Kidney (tissue), 14 donors: Measurements from ENCODE around the gene PIR. TPM values are rescaled to one million over a fixed set of nuclear protein-coding genes. Genes with fewer than 3 reads are reported as not detected.

Experiments
- DNase-seq, 5 donors: peaks; one replicate each; pipeline ENCODE4 v3.0.0-alpha.2; 2013 to 2020
- FAIRE-seq: peaks from 2 replicates; lab custom pipeline; 2012; peaks lifted over from hg19 to GRCh38; lab: Jason Lieb, UNC
- H3K27ac ChIP-seq, 2 donors: one replicate each; pipeline ENCODE4 v1.7.0; 2013; ENCODE audit warnings: low read depth in 2 of 2, low read length in 2 of 2, inconsistent platforms in 1 of 2
- H3K27me3 ChIP-seq: one replicate; pipeline ENCODE4 v1.7.1; 2013; ENCODE audit warnings: low read length, inconsistent platforms; ENCODE audit not compliant: control insufficient read depth, insufficient read depth
- H3K36me3 ChIP-seq, 3 donors: one replicate each; pipeline versions ENCODE4 v1.7.0 to v1.7.1; 2013; ENCODE audit warnings: low read length in 3 of 3, control low read depth in 1 of 3, inconsistent platforms in 1 of 3; ENCODE audit not compliant: insufficient read depth in 3 of 3, control insufficient read depth in 2 of 3
- H3K4me1 ChIP-seq, 3 donors: one replicate each; pipeline versions ENCODE4 v1.7.0 to v1.7.1; 2013; ENCODE audit warnings: low read length in 3 of 3, inconsistent platforms in 1 of 3, low read depth in 1 of 3; ENCODE audit not compliant: control insufficient read depth in 2 of 3, insufficient read depth in 2 of 3
- H3K4me3 ChIP-seq, 3 donors: one replicate each; pipeline versions ENCODE4 v1.7.0 to v1.8.1; 2013; ENCODE audit warnings: low read length in 3 of 3, control low read depth in 1 of 3, inconsistent platforms in 1 of 3
- H3K9ac ChIP-seq, 3 donors: one replicate each; pipeline versions ENCODE4 v1.7.0 to v1.7.1; 2013; ENCODE audit warnings: low read length in 3 of 3, control low read depth in 1 of 3, inconsistent platforms in 1 of 3
- H3K9me3 ChIP-seq, 3 donors: one replicate each; pipeline versions ENCODE4 v1.7.0 to v1.7.1; 2013; ENCODE audit warnings: low read length in 3 of 3, control low read depth in 1 of 3, inconsistent platforms in 1 of 3; ENCODE audit not compliant: control insufficient read depth in 2 of 3, insufficient read depth in 1 of 3
- intact Hi-C: fragments of 100-400 bp; cut with DNase I; formaldehyde crosslinking; loops from one replicate; pipeline ENCODE4 v1.11.1; 2022
- polyA plus RNA-seq: library from polyadenylated mRNA; stranded (reverse); fragments of 350-450 nt; fragmentation: Illumina TruSeq; extraction: RNeasy Lipid Tissue Mini Kit (QIAGEN cat#74804); gene quantifications from one replicate; pipeline ENCODE4 v1.2.3, GENCODE V29; 2014; ENCODE audit warnings: low read depth, low replicate concordance; ENCODE audit not compliant: insufficient read depth
- total RNA-seq: library from RNA; stranded (reverse); fragmentation: NEBNext Ultra II Directional; extraction: Animal tissue kit (Norgen Biotek cat#: 25700); gene quantifications from one replicate; pipeline ENCODE4 v1.2.1, GENCODE V29; 2021
- TF ChIP-seq, protein P1 (sequence below): IDR thresholded peaks from 3 replicates; pipeline ENCODE4 v1.5.1; 2012; ENCODE audit warnings: mild to moderate bottlenecking, moderate library complexity, borderline replicate concordance; ENCODE audit not compliant: insufficient read depth; ENCODE audit errors: extremely low read depth
- donor health status: control.
- donor health status: control.
- donor health status: control.
- donor health status: control.
- donor health status: control.
- donor health status: DM: yes; HTN: yes; CAD: no.
- donor health status: Normal renal cell carcinoma (clear cell type).

PIR gene
- total and polyA plus RNA-seq, 2 donors from 2014 or later, result 7.0 to 36.5 TPM

DNA sequence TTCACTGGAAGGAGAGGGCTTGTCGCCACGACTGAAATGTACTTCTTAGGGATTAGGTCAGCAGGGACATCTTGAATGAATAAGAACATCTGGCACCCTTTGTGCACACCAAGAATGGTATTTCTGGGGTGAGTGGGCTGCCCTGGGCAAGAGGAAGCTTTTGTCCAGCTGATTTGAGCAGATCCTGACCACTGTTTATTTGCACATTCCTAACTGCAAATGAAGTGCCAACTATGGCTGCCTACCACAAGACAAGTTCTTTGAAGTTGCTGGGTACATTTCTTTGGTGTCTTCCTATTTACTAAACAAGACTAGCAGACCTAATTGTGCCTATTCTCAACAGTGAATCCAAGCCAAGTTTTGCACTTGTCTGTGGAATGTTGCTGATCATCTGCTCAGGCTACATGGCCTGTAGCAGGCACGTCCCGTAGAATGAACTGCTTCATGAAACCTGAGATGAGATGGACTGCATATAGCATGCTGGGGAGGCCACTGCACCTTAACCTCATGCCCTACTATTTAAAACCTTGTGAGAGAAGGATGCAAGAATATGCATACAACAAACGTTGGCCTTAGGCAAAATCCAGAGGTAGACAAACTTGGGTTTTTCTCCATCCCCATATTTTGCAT lies 45.0 kb downstream of the PIR start:
- Histone ChIP-seq H3K9ac (no peak overlapping the region), H3K4me3 (no peak overlapping the region), H3K9me3 (no peaks in the 10 kb centered on the region), H3K36me3 (no peaks in the 10 kb centered on the region), H3K4me1 (no peaks in the 10 kb centered on the region), H3K27ac (no peak overlapping the region), H3K27me3 (peaks cover 4% of the 10 kb centered on the region)
- TF ChIP-seq, protein P1, sequence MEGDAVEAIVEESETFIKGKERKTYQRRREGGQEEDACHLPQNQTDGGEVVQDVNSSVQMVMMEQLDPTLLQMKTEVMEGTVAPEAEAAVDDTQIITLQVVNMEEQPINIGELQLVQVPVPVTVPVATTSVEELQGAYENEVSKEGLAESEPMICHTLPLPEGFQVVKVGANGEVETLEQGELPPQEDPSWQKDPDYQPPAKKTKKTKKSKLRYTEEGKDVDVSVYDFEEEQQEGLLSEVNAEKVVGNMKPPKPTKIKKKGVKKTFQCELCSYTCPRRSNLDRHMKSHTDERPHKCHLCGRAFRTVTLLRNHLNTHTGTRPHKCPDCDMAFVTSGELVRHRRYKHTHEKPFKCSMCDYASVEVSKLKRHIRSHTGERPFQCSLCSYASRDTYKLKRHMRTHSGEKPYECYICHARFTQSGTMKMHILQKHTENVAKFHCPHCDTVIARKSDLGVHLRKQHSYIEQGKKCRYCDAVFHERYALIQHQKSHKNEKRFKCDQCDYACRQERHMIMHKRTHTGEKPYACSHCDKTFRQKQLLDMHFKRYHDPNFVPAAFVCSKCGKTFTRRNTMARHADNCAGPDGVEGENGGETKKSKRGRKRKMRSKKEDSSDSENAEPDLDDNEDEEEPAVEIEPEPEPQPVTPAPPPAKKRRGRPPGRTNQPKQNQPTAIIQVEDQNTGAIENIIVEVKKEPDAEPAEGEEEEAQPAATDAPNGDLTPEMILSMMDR, result no peak
- DNase-seq, result peak in 2 of 5 donors; percentile 7 to 15
- FAIRE-seq, result no peak
- intact Hi-C loops, result no loop called here

DNA sequence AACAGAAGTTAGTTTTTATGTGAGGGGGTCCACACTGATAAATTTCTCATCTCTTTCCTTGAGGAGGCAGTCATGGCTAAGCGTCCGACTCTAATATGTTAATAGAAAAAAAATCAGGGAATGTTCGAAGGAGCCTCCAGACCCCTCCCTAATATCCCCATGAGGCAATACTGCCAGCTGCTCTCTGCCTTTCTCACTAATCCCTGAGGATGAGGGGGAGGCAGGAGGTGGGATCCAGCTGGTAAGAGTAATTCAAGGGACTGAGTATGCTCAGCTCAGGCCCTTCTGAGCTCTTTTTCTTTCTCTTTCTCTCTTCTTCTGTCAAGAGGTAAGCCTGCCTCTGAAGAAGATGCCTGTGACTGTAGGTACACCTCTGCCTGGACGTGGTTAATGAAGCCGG lies 51.7 kb downstream of the PIR start:
- no peak for FAIRE-seq
- H3K9ac ChIP-seq, result no peak overlapping the region

DNA sequence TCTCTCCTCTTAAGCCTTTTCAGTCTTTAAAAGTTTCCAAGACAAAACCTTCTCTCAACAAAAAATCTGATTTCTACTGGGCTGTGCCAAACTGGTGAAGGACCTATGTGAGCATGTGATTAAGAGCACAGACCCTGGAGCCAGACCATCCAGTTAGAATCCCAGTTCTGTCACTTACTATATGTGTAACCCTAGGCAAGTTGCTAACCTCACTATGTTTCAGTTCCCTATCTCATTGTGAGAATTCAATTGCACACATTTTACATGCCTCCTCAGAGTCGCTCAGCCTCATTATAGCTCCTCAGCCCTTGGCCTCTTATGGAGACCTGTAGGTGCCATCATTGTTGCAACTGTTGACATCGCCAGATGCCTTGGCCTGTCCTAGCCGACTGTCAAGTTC lies 54.8 kb downstream of the PIR start:
- intact Hi-C loops, result no loop called here
- no peak for DNase-seq
- no peaks in the 10 kb centered on the region for H3K4me1 ChIP-seq
- no peaks in the 10 kb centered on the region for H3K36me3 ChIP-seq
- H3K9me3 ChIP-seq, result no peaks in the 10 kb centered on the region
- H3K9ac ChIP-seq, result no peak overlapping the region
- H3K27ac ChIP-seq, result no peak overlapping the region
- no peak overlapping the region for H3K4me3 ChIP-seq
- H3K27me3 ChIP-seq, result peaks cover 6% of the 10 kb centered on the region
- TF ChIP-seq, protein P1, result no peak
- FAIRE-seq, result no peak

More for the DNA sequence above, 51.7 kb downstream of the PIR start:
- Histone ChIP-seq H3K27ac (no peak overlapping the region), H3K9me3 (no peaks in the 10 kb centered on the region), H3K36me3 (no peaks in the 10 kb centered on the region), H3K27me3 (peaks cover 2% of the 10 kb centered on the region), H3K4me1 (no peaks in the 10 kb centered on the region), H3K4me3 (no peak overlapping the region)
- intact Hi-C loops, result no loop called here
- no peak for DNase-seq
- TF ChIP-seq, protein P1, result no peak

DNA sequence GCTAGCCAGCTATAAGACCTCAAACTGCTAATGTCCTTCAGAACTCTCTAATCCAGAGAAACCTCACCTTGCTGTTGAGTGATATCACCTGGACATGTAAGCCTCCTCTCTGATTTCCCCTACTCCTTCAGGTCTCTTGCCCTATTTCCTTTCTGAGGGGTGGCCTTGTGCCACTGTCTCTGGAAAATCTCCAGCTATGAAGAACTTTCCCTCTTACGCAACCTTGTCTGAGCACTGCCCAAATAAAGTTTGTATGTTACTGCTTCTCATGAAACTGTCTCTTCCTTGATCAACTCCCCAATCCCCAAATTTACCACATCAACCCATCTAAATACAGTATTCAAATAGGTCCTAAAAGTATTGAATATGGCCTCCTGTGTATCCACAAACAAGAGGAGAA lies 55.4 kb downstream of the PIR start:
- no peak overlapping the region for H3K27ac ChIP-seq

More for the DNA sequence above, 55.4 kb downstream of the PIR start:
- H3K27me3 ChIP-seq, result peaks cover 7% of the 10 kb centered on the region
- no peak for FAIRE-seq
- H3K4me3 ChIP-seq, result no peak overlapping the region
- TF ChIP-seq, protein P1, result no peak
- intact Hi-C loops, result no loop called here
- DNase-seq, result no peak
- H3K36me3 ChIP-seq, result no peaks in the 10 kb centered on the region
- H3K9ac ChIP-seq, result no peak overlapping the region
- H3K4me1 ChIP-seq, result no peaks in the 10 kb centered on the region
- H3K9me3 ChIP-seq, result no peaks in the 10 kb centered on the region
